Neural progenitor cell (in vitro differentiated cells): ENCODE results near the gene RHOC. TPM values are rescaled to one million over a fixed set of nuclear protein-coding genes. Genes with fewer than 3 reads are reported as not detected.

Experiments
- DNase-seq: peaks from one replicate; pipeline ENCODE4 v3.0.0-alpha.2; 2016; ENCODE audit warnings: low spot score
- H2AFZ ChIP-seq: fragments of 200-600 bp; sonication (generic); replicated peaks from 2 replicates; pipeline ENCODE4 v1.6.1; 2016; ENCODE audit warnings: antibody characterized with exemption
- H3F3A ChIP-seq: fragments of 200-600 bp; sonication (generic); 2 replicates; pipeline ENCODE4 v1.6.1; 2016; ENCODE audit warnings: antibody characterized with exemption, low read depth
- H3K27ac ChIP-seq: fragments of 200-600 bp; sonication (generic); 2 replicates; pipeline ENCODE4 v1.5.1; 2016; ENCODE audit warnings: mild to moderate bottlenecking
- H3K27me3 ChIP-seq: fragments of 200-600 bp; sonication (generic); 2 replicates; pipeline ENCODE4 v1.6.1; 2016; ENCODE audit warnings: mild to moderate bottlenecking, moderate library complexity
- H3K36me3 ChIP-seq: fragments of 200-600 bp; sonication (generic); 2 replicates; pipeline ENCODE4 v1.5.1; 2016
- H3K4me1 ChIP-seq: fragments of 200-600 bp; sonication (generic); 2 replicates; pipeline ENCODE4 v1.6.1; 2016; ENCODE audit warnings: mixed run types
- H3K4me2 ChIP-seq: fragments of 200-600 bp; sonication (generic); 2 replicates; pipeline ENCODE4 v1.6.1; 2016
- H3K4me3 ChIP-seq: fragments of 200-600 bp; sonication (generic); 2 replicates; pipeline ENCODE4 v1.5.1; 2016
- H3K79me2 ChIP-seq: fragments of 200-600 bp; sonication (generic); 2 replicates; pipeline ENCODE4 v1.6.1; 2016; ENCODE audit warnings: low read depth
- H3K9ac ChIP-seq: fragments of 200-600 bp; sonication (generic); 2 replicates; pipeline ENCODE4 v1.6.1; 2016
- H3K9me3 ChIP-seq: fragments of 200-600 bp; sonication (generic); 2 replicates; pipeline ENCODE4 v1.5.1; 2016; ENCODE audit warnings: low read depth
- H4K20me1 ChIP-seq: fragments of 200-600 bp; sonication (generic); 2 replicates; pipeline ENCODE4 v1.6.1; 2016; ENCODE audit warnings: low read depth
- H3K27ac Mint-ChIP-seq: 3 replicates; pipeline ENCODE4 v1.8.0; 2021; ENCODE audit warnings: mixed read lengths
- H3K27me3 Mint-ChIP-seq: 2 replicates; pipeline ENCODE4 v1.8.0; 2022; ENCODE audit warnings: low read depth, mild to moderate bottlenecking, inconsistent platforms, moderate library complexity, mixed read lengths; ENCODE audit not compliant: insufficient read depth
- H3K36me3 Mint-ChIP-seq: 3 replicates; pipeline ENCODE4 v1.8.0; 2021; ENCODE audit warnings: mixed read lengths
- H3K4me1 Mint-ChIP-seq: 3 replicates; pipeline ENCODE4 v1.8.0; 2021; ENCODE audit warnings: mixed read lengths
- H3K4me3 Mint-ChIP-seq: 3 replicates; pipeline ENCODE4 v1.8.0; 2021; ENCODE audit warnings: mild to moderate bottlenecking, moderate library complexity, mixed read lengths
- H3K9me3 Mint-ChIP-seq: 3 replicates; pipeline ENCODE4 v1.8.0; 2020; ENCODE audit warnings: mixed read lengths
- CTCF ChIP-seq: fragments of 200-600 bp; sonication (generic); IDR thresholded peaks from 2 replicates; pipeline ENCODE4 v1.5.1; 2017; ENCODE audit warnings: antibody characterized with exemption, mild to moderate bottlenecking
- EZH2 ChIP-seq: fragments of 200-600 bp; sonication (generic); IDR thresholded peaks from 2 replicates; pipeline ENCODE4 v1.6.1; 2017; ENCODE audit warnings: antibody characterized with exemption, mild to moderate bottlenecking, moderate library complexity
- EZH2phosphoT487 ChIP-seq: fragments of 200-600 bp; sonication (generic); IDR thresholded peaks from 2 replicates; pipeline ENCODE4 v1.6.1; 2017; ENCODE audit warnings: antibody characterized with exemption
- total RNA-seq: library from RNA; depleted of rRNA; stranded (reverse); fragments of >200 nt; gene quantifications from 2 replicates; pipeline ENCODE4 v1.2.3, GENCODE V29; 2015; ENCODE audit warnings: low replicate concordance

Gene RHOC
- total RNA-seq, 1 donor from 2014 or later = 41.8 TPM

GRCh38 chr1:112651205-112651604, 55.7 kb downstream of the RHOC start:
- Histone ChIP-seq H3K4me1 (no peaks in the 10 kb centered on the region), H2AFZ (no peak overlapping the region), H3K79me2 (peaks cover 19% of the 10 kb centered on the region), H3K4me2 (no peak overlapping the region), H3K9ac (no peak overlapping the region), H4K20me1 (no peaks in the 10 kb centered on the region), H3K4me3 (no peak overlapping the region), H3F3A (peaks cover 6% of the 10 kb centered on the region), H3K36me3 (peaks cover 19% of the 10 kb centered on the region), H3K27ac (no peak overlapping the region), H3K27me3 (no peaks in the 10 kb centered on the region), H3K9me3 (no peaks in the 10 kb centered on the region)
- TF ChIP-seq EZH2 (no peak), EZH2phosphoT487 (no peak), CTCF (no peak)
- no peak overlapping the region for H3K4me3 Mint-ChIP-seq
- no peak overlapping the region for H3K27ac Mint-ChIP-seq
- peaks cover 27% of the 10 kb centered on the region for H3K36me3 Mint-ChIP-seq
- no peaks in the 10 kb centered on the region for H3K4me1 Mint-ChIP-seq
- H3K9me3 Mint-ChIP-seq = no peaks in the 10 kb centered on the region
- DNase-seq = no peak
- H3K27me3 Mint-ChIP-seq = no peaks in the 10 kb centered on the region

Other genes starting within 250 kb of the RHOC start
- 1.6 and 2.9 TPM in 2 replicates for gene WNT2B, start 198.2 kb downstream of the RHOC start, total RNA-seq
- gene ST7L, start 88.0 kb downstream of the RHOC start, total RNA-seq = 18.7 and 26.1 TPM in 2 replicates
- 144 and 218 TPM in 2 replicates for gene CAPZA1, start 87.3 kb downstream of the RHOC start, total RNA-seq
- 47.5 and 92.2 TPM in 2 replicates for gene MOV10, start 32.5 kb downstream of the RHOC start, total RNA-seq
- gene PPM1J, start 8.2 kb upstream of the RHOC start, total RNA-seq = 1.8 and 2.7 TPM in 2 replicates
- gene SLC16A1, start 249.1 kb upstream of the RHOC start, total RNA-seq = 136 and 149 TPM in 2 replicates